Rectal smooth muscle tissue (tissue), 1 donor: Measurements from ENCODE around the gene MICAL3.

Experiments used
- H3K27ac ChIP-seq: one replicate; pipeline ENCODE4 v1.7.0; 2013; ENCODE audit warnings: low read depth, low read length, inconsistent platforms
- H3K27me3 ChIP-seq: one replicate; pipeline ENCODE4 v1.7.0; 2013; ENCODE audit warnings: low read length; ENCODE audit not compliant: control insufficient read depth, insufficient read depth
- H3K36me3 ChIP-seq: one replicate; pipeline ENCODE4 v1.7.0; 2013; ENCODE audit warnings: low read length; ENCODE audit not compliant: control insufficient read depth, insufficient read depth
- H3K4me1 ChIP-seq: one replicate; pipeline ENCODE4 v1.7.0; 2013; ENCODE audit warnings: low read length; ENCODE audit not compliant: control insufficient read depth, insufficient read depth
- H3K4me3 ChIP-seq: one replicate; pipeline ENCODE4 v1.7.0; 2013; ENCODE audit warnings: low read length
- H3K9ac ChIP-seq: one replicate; pipeline ENCODE4 v1.7.0; 2013; ENCODE audit warnings: low read length

MICAL3 gene

GRCh38 chr22:17981497-17981896 is 42.9 kb downstream of the MICAL3 start:
- Histone ChIP-seq H3K27ac (no peak overlapping the region), H3K4me3 (no peak overlapping the region), H3K9ac (no peak overlapping the region), H3K27me3 (no peaks in the 10 kb centered on the region), H3K36me3 (no peaks in the 10 kb centered on the region), H3K4me1 (peaks cover 5% of the 10 kb centered on the region)

GRCh38 chr22:17980638-17981051 is 43.7 kb downstream of the MICAL3 start:
- H3K36me3 ChIP-seq = no peaks in the 10 kb centered on the region
- H3K4me3 ChIP-seq = peak overlapping the region; percentile 48
- H3K4me1 ChIP-seq = peaks cover 9% of the 10 kb centered on the region
- H3K27me3 ChIP-seq = no peaks in the 10 kb centered on the region
- no peak overlapping the region for H3K27ac ChIP-seq
- no peak overlapping the region for H3K9ac ChIP-seq

DNA sequence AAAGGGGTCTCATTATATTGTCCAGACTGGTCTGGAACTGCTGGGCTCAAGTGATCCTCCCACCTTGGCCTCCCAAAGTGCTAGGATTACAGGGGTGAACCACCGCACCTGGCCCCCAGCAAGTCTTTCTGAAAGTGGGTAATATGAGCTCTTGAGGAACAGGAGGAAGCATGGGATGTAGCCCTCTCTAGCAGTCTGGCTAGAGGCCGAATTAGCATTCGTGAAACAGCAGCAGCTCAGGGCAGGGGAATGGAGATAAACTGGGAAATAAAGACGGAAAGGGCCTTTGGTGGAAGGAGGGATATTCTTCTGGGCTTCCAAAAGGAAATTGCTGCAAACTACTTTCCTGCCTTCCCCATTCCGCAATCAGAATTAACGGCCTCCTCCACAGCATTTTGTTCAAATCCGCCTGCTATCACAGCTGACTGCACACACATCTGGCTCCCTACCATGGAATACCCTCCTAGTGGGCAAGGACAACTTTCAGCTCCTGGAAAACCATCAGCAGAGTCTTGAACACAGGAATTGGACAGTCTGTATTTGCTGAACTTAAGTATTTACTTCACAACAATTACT is 44.3 kb downstream of the MICAL3 start:
- H3K4me3 ChIP-seq = no peak overlapping the region
- H3K27ac ChIP-seq = no peak overlapping the region
- H3K9ac ChIP-seq = no peak overlapping the region
- no peaks in the 10 kb centered on the region for H3K27me3 ChIP-seq
- no peaks in the 10 kb centered on the region for H3K36me3 ChIP-seq
- peaks cover 9% of the 10 kb centered on the region for H3K4me1 ChIP-seq

GRCh38 chr22:17978027-17978426 is 46.3 kb downstream of the MICAL3 start:
- H3K27ac ChIP-seq = no peak overlapping the region
- H3K4me1 ChIP-seq = peaks cover 9% of the 10 kb centered on the region
- no peaks in the 10 kb centered on the region for H3K36me3 ChIP-seq
- H3K4me3 ChIP-seq = no peak overlapping the region
- no peak overlapping the region for H3K9ac ChIP-seq
- no peaks in the 10 kb centered on the region for H3K27me3 ChIP-seq

DNA sequence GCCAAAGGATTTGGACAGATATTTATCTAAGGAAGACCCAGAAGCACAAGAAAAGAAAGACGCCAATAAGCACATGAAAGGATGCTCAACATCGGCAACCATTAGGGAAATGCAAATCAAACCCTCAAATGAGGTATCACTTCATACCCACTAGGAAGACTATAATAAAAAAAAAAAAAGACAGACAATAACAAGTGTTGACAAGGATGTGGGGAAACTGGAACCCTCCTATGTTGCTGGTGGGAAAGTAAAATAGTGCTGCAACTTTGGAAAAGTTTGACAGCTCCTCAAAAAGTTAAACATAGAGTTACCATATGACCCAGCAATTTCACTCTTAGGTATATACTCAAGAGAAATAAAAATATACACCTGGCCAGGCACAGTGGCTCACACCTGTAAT is 47.0 kb downstream of the MICAL3 start:
- Histone ChIP-seq H3K4me3 (no peak overlapping the region), H3K27ac (no peak overlapping the region), H3K27me3 (no peaks in the 10 kb centered on the region), H3K36me3 (no peaks in the 10 kb centered on the region), H3K9ac (no peak overlapping the region), H3K4me1 (peaks cover 14% of the 10 kb centered on the region)

- no peak overlapping the region for H3K9ac ChIP-seq
- H3K4me1 ChIP-seq = peaks cover 17% of the 10 kb centered on the region
- H3K27ac ChIP-seq = peak overlapping the region; percentile 13
- no peaks in the 10 kb centered on the region for H3K36me3 ChIP-seq
- H3K27me3 ChIP-seq = no peaks in the 10 kb centered on the region
- no peak overlapping the region for H3K4me3 ChIP-seq
Measured at GRCh38 chr22:17976121-17976520, 48.2 kb downstream of the MICAL3 start.

GRCh38 chr22:17974703-17975372 is 49.5 kb downstream of the MICAL3 start:
- no peak overlapping the region for H3K9ac ChIP-seq
- H3K36me3 ChIP-seq = no peaks in the 10 kb centered on the region
- H3K4me3 ChIP-seq = no peak overlapping the region
- no peak overlapping the region for H3K27ac ChIP-seq
- H3K4me1 ChIP-seq = peaks cover 13% of the 10 kb centered on the region
- H3K27me3 ChIP-seq = no peaks in the 10 kb centered on the region

DNA sequence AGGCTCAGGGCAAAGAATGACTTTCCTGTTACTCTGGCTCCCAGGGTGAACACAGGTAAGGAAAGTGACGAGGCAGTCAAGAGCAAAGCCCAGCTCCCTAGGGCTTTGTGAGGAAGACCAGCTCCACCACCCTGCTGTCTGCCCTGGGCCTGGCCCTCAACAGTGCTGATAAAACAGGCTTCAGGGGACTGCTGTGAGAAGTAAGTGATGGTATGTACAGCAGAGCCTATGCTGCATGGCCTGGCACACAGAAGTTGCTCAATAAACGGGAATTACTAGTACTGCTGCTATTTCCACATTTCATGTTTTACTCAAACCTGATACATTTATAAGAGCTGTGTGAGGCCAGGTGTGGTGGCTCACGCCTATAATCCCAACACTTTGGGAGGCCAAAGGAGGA is 50.3 kb downstream of the MICAL3 start:
- H3K27me3 ChIP-seq = no peaks in the 10 kb centered on the region
- no peak overlapping the region for H3K27ac ChIP-seq
- H3K4me3 ChIP-seq = no peak overlapping the region
- H3K9ac ChIP-seq = no peak overlapping the region
- H3K4me1 ChIP-seq = peaks cover 18% of the 10 kb centered on the region
- H3K36me3 ChIP-seq = no peaks in the 10 kb centered on the region

DNA sequence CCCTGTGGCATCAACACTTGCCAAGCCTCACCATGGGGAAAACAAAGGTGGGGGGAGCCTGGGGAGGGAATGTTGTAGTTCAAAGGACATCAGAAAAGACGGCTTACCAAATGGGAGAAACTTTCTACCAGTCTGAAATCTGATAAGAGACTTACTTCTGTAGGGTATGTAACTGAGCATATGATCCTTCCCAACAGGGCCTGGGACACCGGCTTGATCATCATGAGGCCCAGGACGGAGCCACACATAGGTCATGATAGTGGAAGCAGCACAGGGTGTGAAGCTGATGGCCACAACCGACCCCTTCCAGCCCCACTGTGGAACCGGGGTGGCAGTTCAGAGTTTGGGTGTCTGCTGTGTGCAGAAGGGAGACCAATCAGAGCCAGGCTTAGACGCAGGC is 51.1 kb downstream of the MICAL3 start:
- Histone ChIP-seq H3K4me1 (peaks cover 18% of the 10 kb centered on the region), H3K27ac (no peak overlapping the region), H3K9ac (no peak overlapping the region), H3K4me3 (no peak overlapping the region), H3K36me3 (no peaks in the 10 kb centered on the region), H3K27me3 (no peaks in the 10 kb centered on the region)

DNA sequence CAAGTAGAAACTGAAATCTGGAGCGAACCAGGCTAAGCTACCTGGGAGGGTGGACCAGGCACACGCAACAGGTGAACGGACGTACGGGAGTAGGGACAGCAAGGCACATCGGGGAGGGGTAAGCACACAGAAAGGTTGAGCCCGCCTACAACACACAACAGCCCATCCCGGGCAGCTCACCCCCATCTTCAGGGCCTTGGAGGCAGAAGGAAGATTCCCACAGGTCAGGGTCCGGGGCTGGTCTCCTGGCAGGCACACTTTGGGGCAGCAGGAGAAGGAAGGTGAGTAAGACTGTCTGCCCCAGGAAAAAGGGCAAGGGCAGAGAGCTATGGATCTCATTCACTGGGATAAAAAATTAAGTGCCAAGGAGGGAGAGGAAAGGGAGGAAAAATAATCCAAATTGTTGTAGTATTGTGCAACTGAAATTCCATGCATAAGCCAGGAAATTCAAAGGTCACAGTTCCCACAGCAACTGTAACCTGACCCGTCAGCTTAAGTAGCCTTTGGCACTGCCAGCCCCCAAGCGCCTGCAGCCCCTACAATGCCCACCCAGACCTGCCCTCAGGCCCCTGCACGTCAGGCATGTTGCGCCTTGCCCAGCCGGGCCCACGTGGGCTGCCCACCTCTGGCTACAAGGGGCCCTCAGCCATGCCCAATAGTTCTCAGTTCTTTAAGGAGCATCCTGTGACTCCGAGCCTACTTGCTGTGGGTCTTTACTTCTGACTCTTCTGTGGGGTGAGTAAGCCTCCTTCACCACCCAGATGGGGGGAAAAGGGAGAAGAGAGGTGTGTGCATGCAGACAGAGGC is 51.8 kb downstream of the MICAL3 start:
- H3K27me3 ChIP-seq = no peaks in the 10 kb centered on the region
- H3K4me1 ChIP-seq = peaks cover 18% of the 10 kb centered on the region
- H3K4me3 ChIP-seq = no peak overlapping the region
- H3K27ac ChIP-seq = no peak overlapping the region
- no peak overlapping the region for H3K9ac ChIP-seq
- H3K36me3 ChIP-seq = no peaks in the 10 kb centered on the region

GRCh38 chr22:17971711-17972110 is 52.6 kb downstream of the MICAL3 start:
- H3K36me3 ChIP-seq = no peaks in the 10 kb centered on the region
- peaks cover 18% of the 10 kb centered on the region for H3K4me1 ChIP-seq
- no peak overlapping the region for H3K27ac ChIP-seq
- no peak overlapping the region for H3K9ac ChIP-seq
- H3K4me3 ChIP-seq = no peak overlapping the region
- no peaks in the 10 kb centered on the region for H3K27me3 ChIP-seq

DNA sequence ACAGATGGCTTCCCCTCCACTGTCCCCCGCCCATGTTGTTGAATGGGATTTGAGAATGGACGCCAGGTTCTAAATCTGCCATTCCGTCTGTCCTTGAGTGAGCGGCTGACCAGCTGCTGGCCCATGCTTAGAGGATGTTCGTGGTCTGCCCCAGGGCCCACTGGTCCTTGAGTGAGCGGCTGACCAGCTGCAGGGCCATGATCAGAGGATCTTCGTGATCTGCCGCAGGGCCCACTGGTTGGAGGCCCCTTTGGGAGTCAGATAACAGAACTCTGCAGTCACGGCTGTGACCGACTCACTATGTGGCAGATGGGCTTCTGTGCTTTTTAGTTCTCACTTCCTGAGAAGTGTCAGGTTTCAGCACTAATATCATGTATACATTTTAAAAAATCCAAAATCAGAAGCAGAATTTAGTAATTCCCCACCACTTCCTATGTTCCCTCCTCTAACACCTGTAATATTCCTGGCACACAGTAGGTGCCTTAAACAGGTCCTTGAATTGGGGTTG is 54.1 kb downstream of the MICAL3 start:
- no peak overlapping the region for H3K27ac ChIP-seq
- H3K36me3 ChIP-seq = no peaks in the 10 kb centered on the region
- H3K9ac ChIP-seq = no peak overlapping the region
- no peak overlapping the region for H3K4me3 ChIP-seq
- H3K27me3 ChIP-seq = no peaks in the 10 kb centered on the region
- H3K4me1 ChIP-seq = peaks cover 14% of the 10 kb centered on the region
